GM20431 (cell line): ENCODE results near the gene PNMA6F.
"Not testable (repeated sequence)": the region's sequence is repeated elsewhere in the genome, so short reads cannot be mapped to it uniquely, and the experiment has no call there.

ENCODE experiments used
- in situ Hi-C: fragments of 300-500 bp; cut with MseI, MboI; formaldehyde crosslinking; loops from one replicate; pipeline ENCODE4 v1.15.0; 2020; ENCODE audit warnings: low sequenced_read_pairs; ENCODE audit not compliant: unreplicated experiment

Gene PNMA6F

GRCh38 chrX:153336121-153336894 is 14.7 kb upstream of the PNMA6F start:
- in situ Hi-C loops = no loop called here

GRCh38 chrX:153334654-153335295 is 13.2 kb upstream of the PNMA6F start:
- in situ Hi-C loops = no loop called here

- in situ Hi-C loops = no loop called here
Measured at GRCh38 chrX:153333821-153334653, 12.5 kb upstream of the PNMA6F start, which contains the start of gene ZNF275. ZNF275 (plus strand) TSS chrX:153334153; CDS start chrX:153336680, 2,527 bp downstream.

GRCh38 chrX:153333266-153333665 is 11.7 kb upstream of the PNMA6F start:
- in situ Hi-C loops = no loop called here

- in situ Hi-C loops = no loop called here
Measured at GRCh38 chrX:153327561-153327960, 6.0 kb upstream of the PNMA6F start.

GRCh38 chrX:153320555-153321184 is 897 bp downstream of the PNMA6F start:
- in situ Hi-C loops = no loop called here

- in situ Hi-C loops = not testable (repeated sequence)
Measured at GRCh38 chrX:153320047-153320443, 1.5 kb downstream of the PNMA6F start.

GRCh38 chrX:153319295-153320046 is 2.1 kb downstream of the PNMA6F start:
- in situ Hi-C loops = no loop called here

GRCh38 chrX:153318811-153319210 is 2.8 kb downstream of the PNMA6F start:
- in situ Hi-C loops = no loop called here

- in situ Hi-C loops = no loop called here
Measured at GRCh38 chrX:153317996-153318722, 3.4 kb downstream of the PNMA6F start.

GRCh38 chrX:153317306-153317705 is 4.3 kb downstream of the PNMA6F start:
- in situ Hi-C loops = no loop called here

- in situ Hi-C loops = no loop called here
Measured at GRCh38 chrX:153312842-153313241, 8.7 kb downstream of the PNMA6F start.

- in situ Hi-C loops = no loop called here
Measured at GRCh38 chrX:153312041-153312440, 9.5 kb downstream of the PNMA6F start.

- in situ Hi-C loops = no loop called here
Measured at GRCh38 chrX:153310901-153311300, 10.7 kb downstream of the PNMA6F start.

- in situ Hi-C loops = no loop called here
Measured at GRCh38 chrX:153307276-153308178, 14.0 kb downstream of the PNMA6F start.

- in situ Hi-C loops = no loop called here
Measured at GRCh38 chrX:153306527-153307115, 14.9 kb downstream of the PNMA6F start.

GRCh38 chrX:153305972-153306371 is 15.6 kb downstream of the PNMA6F start:
- in situ Hi-C loops = no loop called here
